ENCODE data around the gene JMJD4. TPM values are rescaled to one million over a fixed set of nuclear protein-coding genes. Genes with fewer than 3 reads are reported as not detected.

JMJD4 gene
- total and polyA plus RNA-seq, 2 of the 4 experiments (the other 2 are of a cell fraction) = 24.6 to 28.5 TPM

- ATAC-seq (ENCODE audit: low read depth) (no peak), DNase-seq (no peak)
- Histone ChIP-seq H3K9me3 (ENCODE audit: control insufficient read depth, insufficient read depth, low read length) (no peaks in the 10 kb centered on the region), H3K79me1 (ENCODE audit: low read depth in 1 of 2, low read length in 2 of 2) (peaks cover 14 to 36% of the 10 kb centered on the region in 2 experiments; a peak in 3 of 4 replicates), H4K8ac (ENCODE audit: low read depth in 2 of 2, low read length in 2 of 2) (no peak overlapping the region), H3K27ac (ENCODE audit: insufficient read depth, low read length) (no peak overlapping the region), H3K9me1 (ENCODE audit: insufficient read depth, low read length) (peaks cover 9% of the 10 kb centered on the region; the same call in 1 of the 2 replicates), H3K23ac (ENCODE audit: low read depth, low read length) (no peak overlapping the region), H2AK5ac (ENCODE audit: low read depth, low read length) (no peak overlapping the region), H4K91ac (ENCODE audit: insufficient read depth, low read depth, low read length) (no peak overlapping the region), H3K4me3 (ENCODE audit: insufficient read depth, low read depth, low read length) (no peak overlapping the region), H2BK20ac (ENCODE audit: low read depth, low read length) (no peak overlapping the region), H2BK15ac (ENCODE audit: low read depth, low read length) (no peak overlapping the region), H4K20me1 (ENCODE audit: insufficient read depth, low read length) (peaks cover 18% of the 10 kb centered on the region), H3K27me3 (ENCODE audit: control insufficient read depth, insufficient read depth, low read length) (no peaks in the 10 kb centered on the region), H2BK120ac (ENCODE audit: low read depth, low read length) (no peak overlapping the region), H4K5ac (ENCODE audit: low read depth, low read length) (no peak overlapping the region), H3K14ac (replicated peaks; ENCODE audit: low read depth, low read length) (no peak overlapping the region), H3K18ac (ENCODE audit: low read depth, low read length) (no peak overlapping the region), H3K4me2 (ENCODE audit: low read depth, low read length) (no peak overlapping the region), H3K9ac (ENCODE audit: low read depth, low read length) (no peak overlapping the region), H3K56ac (ENCODE audit: extremely low read depth, insufficient read depth, low read length) (no peak overlapping the region), H3K4me1 (ENCODE audit: control insufficient read depth, insufficient read depth, low read length) (peaks cover 9% of the 10 kb centered on the region), H3K36me3 (ENCODE audit: control insufficient read depth, insufficient read depth, low read length) (peaks cover 16% of the 10 kb centered on the region; the same call in 1 of the 2 replicates), H2AFZ (replicated peaks; ENCODE audit: low read length, poor library complexity) (no peak overlapping the region), H3K4ac (ENCODE audit: low read depth, low read length) (no peak overlapping the region), H2BK5ac (ENCODE audit: low read depth, low read length, poor library complexity, severe bottlenecking) (no peak overlapping the region), H2AK9ac (replicated peaks; ENCODE audit: low read depth, low read length, poor library complexity) (no peak overlapping the region)
- ChIA-PET CTCF (interaction anchor here (1.2 kb wide), 1 partner anchor 62 kb away, joined by 4 read pairs; no protein-coding TSS in a partner anchor), POLR2A (ENCODE audit: unreplicated experiment) (no interaction called here)
- in situ Hi-C loops (cut with MboI; ENCODE audit: low sequenced_read_pairs) (no loop called here), intact Hi-C loops (cut with micrococcal nuclease) (loop anchor here (2.0 kb wide), 1 partner anchor 223 kb away; no protein-coding TSS in a partner anchor), dilution Hi-C loops (cut with HindIII; ENCODE audit: low sequenced_read_pairs, unreplicated experiment) (no loop called here)
- 91% methylated on average over 6 of the region's 19 CpGs; no CpG with 5 or more reads in 1 of the 2 experiments for WGBS, 2 experiments (ENCODE audit: extremely low coverage in 2 of 2, insufficient read length in 1 of 2)
- BruUV-seq (replicated peaks) = no TSS peak
- TF ChIP-seq SMC3 (IDR thresholded peaks at IDR 0.05; ENCODE audit: low read depth, low read length) = no peak
- TF ChIP-seq FOS (IDR thresholded peaks at IDR 0.05; ENCODE audit: low read depth, low read length) = no peak
- no peak for TF ChIP-seq MAFK (IDR thresholded peaks at IDR 0.05; ENCODE audit: low read depth, low read length)
- TF ChIP-seq RAD21 (IDR thresholded peaks at IDR 0.05; ENCODE audit: low read length) = no peak
- TF ChIP-seq BHLHE40 (IDR thresholded peaks at IDR 0.05; ENCODE audit: low read depth, low read length) = no peak
- no peak for TF ChIP-seq ELK1 (IDR thresholded peaks at IDR 0.05; ENCODE audit: borderline replicate concordance, low read depth, low read length)
- no peak for TF ChIP-seq MXI1 (IDR thresholded peaks at IDR 0.05; ENCODE audit: borderline replicate concordance, low read depth, low read length)
- TF ChIP-seq MAZ (IDR thresholded peaks at IDR 0.05; ENCODE audit: borderline replicate concordance, low read depth, low read length) = no peak
- TF ChIP-seq POLR2A (IDR thresholded peaks at IDR 0.05; ENCODE audit: low read depth, low read length) = no peak
- no peak for TF ChIP-seq CEBPB (IDR thresholded peaks at IDR 0.05; ENCODE audit: low read depth, low read length)
- TF ChIP-seq RFX5 (IDR thresholded peaks at IDR 0.05; ENCODE audit: low read depth, low read length) = no peak
- TF ChIP-seq, protein P1, sequence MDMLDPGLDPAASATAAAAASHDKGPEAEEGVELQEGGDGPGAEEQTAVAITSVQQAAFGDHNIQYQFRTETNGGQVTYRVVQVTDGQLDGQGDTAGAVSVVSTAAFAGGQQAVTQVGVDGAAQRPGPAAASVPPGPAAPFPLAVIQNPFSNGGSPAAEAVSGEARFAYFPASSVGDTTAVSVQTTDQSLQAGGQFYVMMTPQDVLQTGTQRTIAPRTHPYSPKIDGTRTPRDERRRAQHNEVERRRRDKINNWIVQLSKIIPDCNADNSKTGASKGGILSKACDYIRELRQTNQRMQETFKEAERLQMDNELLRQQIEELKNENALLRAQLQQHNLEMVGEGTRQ (IDR thresholded peaks at IDR 0.05; ENCODE audit: low read depth, low read length) = no peak
- no peak for TF ChIP-seq RCOR1 (IDR thresholded peaks at IDR 0.05; ENCODE audit: insufficient replicate concordance, low read length)
- TF ChIP-seq NFE2L2 (IDR thresholded peaks at IDR 0.05; ENCODE audit: low read depth, low read length) = no peak
These were observed 3.2 kb downstream of the JMJD4 start for GRCh38 chr1:227731696-227732585.
